GM21786 (cell line): ENCODE results near the gene GARS1.

ENCODE experiments used
- ATAC-seq: cut with Tn5 transposase; IDR thresholded peaks from one replicate; pipeline ENCODE4 v1.9.1; 2021; ENCODE audit not compliant: unreplicated experiment

The GARS1 gene

GRCh38 chr7:30674420-30674819, 79.7 kb downstream of the GARS1 start:
- ATAC-seq, result no peak

- ATAC-seq, result no peak
These were observed 80.2 kb downstream of the GARS1 start for GRCh38 chr7:30674876-30675275.

DNA sequence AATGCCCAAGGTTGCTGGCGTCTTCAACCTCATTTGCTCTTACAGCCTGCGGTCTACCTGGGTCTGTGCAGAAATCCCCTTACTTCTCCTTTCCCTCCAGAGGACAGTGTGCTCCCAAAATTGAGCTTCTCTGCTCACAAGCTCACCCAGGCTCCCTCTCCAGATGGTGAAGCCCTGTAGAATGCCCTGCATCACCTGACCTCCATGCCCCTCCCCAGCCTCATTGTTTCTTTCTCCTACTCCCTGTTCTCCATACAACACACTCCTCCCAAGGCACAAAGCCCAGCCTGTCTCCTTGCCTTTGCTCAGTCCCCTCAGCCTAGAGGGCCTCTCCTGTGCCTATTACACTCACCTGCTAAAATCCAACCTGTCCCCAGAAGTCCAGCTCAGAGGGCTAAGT, 84.1 kb downstream of the GARS1 start:
- no peak for ATAC-seq

- no peak for ATAC-seq
These were observed 85.0 kb downstream of the GARS1 start for GRCh38 chr7:30679664-30680063.

- no peak for ATAC-seq
These were observed 86.7 kb downstream of the GARS1 start for GRCh38 chr7:30681331-30681797.

- ATAC-seq, result no peak
These were observed 87.1 kb downstream of the GARS1 start for GRCh38 chr7:30681815-30682211.

DNA sequence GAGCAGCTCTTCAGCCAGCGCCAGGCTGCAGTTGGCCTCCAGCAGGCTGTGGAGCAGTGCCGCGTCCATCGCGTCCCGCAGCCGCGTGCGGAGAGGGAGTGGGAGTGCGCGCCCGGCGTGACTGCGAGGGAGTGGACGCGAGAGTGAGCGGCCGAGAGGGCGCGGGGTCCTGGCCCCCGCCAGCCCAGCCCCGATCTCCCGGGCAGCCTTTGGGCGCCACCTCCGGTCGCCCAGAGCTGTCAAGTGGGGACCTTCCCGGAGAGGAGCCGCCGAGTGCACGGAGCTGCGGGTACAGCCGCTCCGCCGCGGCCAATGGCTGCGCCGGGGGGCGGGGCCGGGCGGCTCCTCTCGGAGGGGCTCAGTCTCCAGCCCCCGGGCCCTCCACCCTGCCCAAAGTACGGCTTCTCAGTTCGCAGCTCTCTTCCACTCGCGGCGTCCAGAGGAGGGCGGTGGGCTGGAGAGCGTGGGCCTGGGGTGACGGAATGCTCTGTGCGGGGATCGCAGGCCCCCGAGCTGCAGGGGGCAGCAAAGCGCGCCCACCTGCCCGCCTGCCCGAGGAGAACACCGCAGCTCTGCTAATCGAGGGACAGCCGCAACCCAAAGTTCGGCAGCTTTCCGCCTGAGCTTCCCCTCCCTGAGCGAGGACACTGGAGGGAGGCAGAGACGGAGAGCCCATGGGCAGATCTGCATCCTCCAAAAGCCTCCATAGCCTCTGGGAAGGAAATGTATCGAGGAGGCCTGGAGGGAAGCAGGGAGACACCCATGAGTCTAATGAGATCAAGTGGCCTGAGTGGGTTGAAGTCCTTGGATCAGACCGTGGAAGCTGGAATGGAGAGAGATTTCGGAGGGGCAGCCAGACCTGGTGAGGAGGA, 87.8 kb downstream of the GARS1 start, which contains the start of gene CRHR2:
TSS of gene CRHR2 (minus strand) at position 245 of the 872 bp plus-strand sequence. CDS start at position 69, 176 bp downstream.
- ATAC-seq, result no peak

DNA sequence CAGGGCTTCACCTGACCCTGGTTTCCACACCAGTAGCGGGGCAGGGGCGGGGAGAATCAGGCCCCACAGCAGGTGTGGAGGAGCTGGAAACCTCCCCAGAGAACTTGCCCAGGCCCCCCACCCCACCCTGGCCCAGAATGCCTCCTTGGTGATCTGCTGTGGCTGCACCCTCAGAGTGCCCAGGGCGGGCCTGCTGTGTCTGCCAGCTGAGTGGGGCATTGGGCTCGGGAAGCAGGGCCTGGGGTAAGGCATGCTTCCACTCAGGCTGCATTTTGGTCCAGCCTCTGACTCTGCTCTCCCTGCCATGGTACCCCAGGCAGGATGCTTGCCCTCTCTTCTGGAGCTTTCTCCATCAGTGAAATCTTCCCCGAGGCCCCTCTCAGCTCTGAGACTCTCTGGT, 88.6 kb downstream of the GARS1 start:
- no peak for ATAC-seq
